ENCODE results near the gene TTL.

The TTL gene

DNA sequence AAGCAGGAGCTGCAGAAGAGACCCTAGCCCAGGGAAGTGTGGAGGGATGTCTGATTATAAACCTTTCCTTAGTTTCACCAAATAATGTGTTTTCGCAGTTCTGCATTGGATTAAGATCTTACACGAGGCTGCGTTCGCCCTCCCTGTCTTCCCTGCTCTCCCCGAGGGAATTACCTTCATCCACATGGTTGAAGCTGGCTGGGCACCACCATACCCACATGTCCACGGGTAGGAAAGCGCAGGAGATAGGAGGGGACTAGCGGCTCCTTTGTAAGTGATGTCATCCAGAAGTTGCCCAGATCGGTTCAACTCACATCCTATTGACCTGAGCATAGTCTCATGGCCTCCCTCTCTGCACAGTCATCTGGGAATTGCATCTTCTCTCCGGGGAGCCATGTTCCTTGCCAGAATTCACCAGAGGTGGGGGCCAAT is 1.1 kb downstream of the TTL start:
- no peak for DNase-seq (ENCODE audit: low spot score)
- TF ChIP-seq, protein P1, sequence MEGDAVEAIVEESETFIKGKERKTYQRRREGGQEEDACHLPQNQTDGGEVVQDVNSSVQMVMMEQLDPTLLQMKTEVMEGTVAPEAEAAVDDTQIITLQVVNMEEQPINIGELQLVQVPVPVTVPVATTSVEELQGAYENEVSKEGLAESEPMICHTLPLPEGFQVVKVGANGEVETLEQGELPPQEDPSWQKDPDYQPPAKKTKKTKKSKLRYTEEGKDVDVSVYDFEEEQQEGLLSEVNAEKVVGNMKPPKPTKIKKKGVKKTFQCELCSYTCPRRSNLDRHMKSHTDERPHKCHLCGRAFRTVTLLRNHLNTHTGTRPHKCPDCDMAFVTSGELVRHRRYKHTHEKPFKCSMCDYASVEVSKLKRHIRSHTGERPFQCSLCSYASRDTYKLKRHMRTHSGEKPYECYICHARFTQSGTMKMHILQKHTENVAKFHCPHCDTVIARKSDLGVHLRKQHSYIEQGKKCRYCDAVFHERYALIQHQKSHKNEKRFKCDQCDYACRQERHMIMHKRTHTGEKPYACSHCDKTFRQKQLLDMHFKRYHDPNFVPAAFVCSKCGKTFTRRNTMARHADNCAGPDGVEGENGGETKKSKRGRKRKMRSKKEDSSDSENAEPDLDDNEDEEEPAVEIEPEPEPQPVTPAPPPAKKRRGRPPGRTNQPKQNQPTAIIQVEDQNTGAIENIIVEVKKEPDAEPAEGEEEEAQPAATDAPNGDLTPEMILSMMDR (IDR thresholded peaks at IDR 0.05; ENCODE audit: borderline replicate concordance, control extremely low read depth, extremely low read depth, insufficient read depth, missing control alignments), result no peak
- in situ Hi-C loops (cut with MboI; ENCODE audit: low sequenced_read_pairs, unreplicated experiment), result no loop called here

GRCh38 chr2:112483831-112484230 is 1.9 kb downstream of the TTL start:
- no peak for DNase-seq (ENCODE audit: low spot score)
- in situ Hi-C loops (cut with MboI; ENCODE audit: low sequenced_read_pairs, unreplicated experiment), result no loop called here
- TF ChIP-seq, protein P1 (IDR thresholded peaks at IDR 0.05; ENCODE audit: borderline replicate concordance, control extremely low read depth, extremely low read depth, insufficient read depth, missing control alignments), result no peak

GRCh38 chr2:112485849-112486248 is 3.9 kb downstream of the TTL start:
- no peak for DNase-seq (ENCODE audit: low spot score)
- TF ChIP-seq, protein P1 (IDR thresholded peaks at IDR 0.05; ENCODE audit: borderline replicate concordance, control extremely low read depth, extremely low read depth, insufficient read depth, missing control alignments), result no peak
- in situ Hi-C loops (cut with MboI; ENCODE audit: low sequenced_read_pairs, unreplicated experiment), result no loop called here

DNA sequence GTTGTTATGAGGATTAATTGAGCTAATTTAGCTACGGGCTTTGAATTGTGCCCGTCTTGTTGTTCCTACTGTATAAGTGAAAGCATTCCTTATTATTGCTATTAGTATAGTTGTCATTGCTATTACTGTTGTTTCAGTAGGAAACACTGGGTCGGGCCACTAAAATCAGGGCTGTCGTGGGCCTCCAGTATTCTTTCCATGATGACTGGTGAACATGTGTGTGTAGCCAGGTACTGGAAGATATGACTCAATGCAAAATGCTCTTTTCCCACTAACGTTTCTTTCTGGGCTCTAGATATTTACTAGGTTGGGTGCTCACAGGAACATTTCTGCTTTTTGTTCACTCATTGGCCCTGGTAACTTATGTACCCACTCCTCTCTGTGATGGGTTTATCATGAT is 4.9 kb downstream of the TTL start:
- DNase-seq (ENCODE audit: low spot score), result no peak
- in situ Hi-C loops (cut with MboI; ENCODE audit: low sequenced_read_pairs, unreplicated experiment), result no loop called here
- TF ChIP-seq, protein P1 (IDR thresholded peaks at IDR 0.05; ENCODE audit: borderline replicate concordance, control extremely low read depth, extremely low read depth, insufficient read depth, missing control alignments), result no peak

GRCh38 chr2:112487444-112487961 is 5.5 kb downstream of the TTL start:
- TF ChIP-seq, protein P1 (IDR thresholded peaks at IDR 0.05; ENCODE audit: borderline replicate concordance, control extremely low read depth, extremely low read depth, insufficient read depth, missing control alignments), result no peak
- no peak for DNase-seq (ENCODE audit: low spot score)
- in situ Hi-C loops (cut with MboI; ENCODE audit: low sequenced_read_pairs, unreplicated experiment), result no loop called here

GRCh38 chr2:112488201-112488600 is 6.2 kb downstream of the TTL start:
- TF ChIP-seq, protein P1 (IDR thresholded peaks at IDR 0.05; ENCODE audit: borderline replicate concordance, control extremely low read depth, extremely low read depth, insufficient read depth, missing control alignments), result no peak
- DNase-seq (ENCODE audit: low spot score), result no peak
- in situ Hi-C loops (cut with MboI; ENCODE audit: low sequenced_read_pairs, unreplicated experiment), result no loop called here

Data from GM13976 (cell line).